Renal cortical epithelial cell (primary cell): ENCODE measurements around the gene IL22. TPM values are rescaled to one million over a fixed set of nuclear protein-coding genes. Genes with fewer than 3 reads are reported as not detected.
A peak's percentile ranks its signal among the peaks of the same experiment; 100 is the strongest.

Experiments used
- DNase-seq: peaks from one replicate; pipeline ENCODE4 v3.0.0-alpha.2; 2011; ENCODE audit warnings: low read depth
- total RNA-seq: library from RNA; depleted of rRNA; stranded (reverse); fragments of >200 nt; gene quantifications from 2 replicates; pipeline ENCODE4 v1.2.3, GENCODE V29; 2014

Gene IL22
- total RNA-seq, 1 donor from 2014 or later = not detected

DNA sequence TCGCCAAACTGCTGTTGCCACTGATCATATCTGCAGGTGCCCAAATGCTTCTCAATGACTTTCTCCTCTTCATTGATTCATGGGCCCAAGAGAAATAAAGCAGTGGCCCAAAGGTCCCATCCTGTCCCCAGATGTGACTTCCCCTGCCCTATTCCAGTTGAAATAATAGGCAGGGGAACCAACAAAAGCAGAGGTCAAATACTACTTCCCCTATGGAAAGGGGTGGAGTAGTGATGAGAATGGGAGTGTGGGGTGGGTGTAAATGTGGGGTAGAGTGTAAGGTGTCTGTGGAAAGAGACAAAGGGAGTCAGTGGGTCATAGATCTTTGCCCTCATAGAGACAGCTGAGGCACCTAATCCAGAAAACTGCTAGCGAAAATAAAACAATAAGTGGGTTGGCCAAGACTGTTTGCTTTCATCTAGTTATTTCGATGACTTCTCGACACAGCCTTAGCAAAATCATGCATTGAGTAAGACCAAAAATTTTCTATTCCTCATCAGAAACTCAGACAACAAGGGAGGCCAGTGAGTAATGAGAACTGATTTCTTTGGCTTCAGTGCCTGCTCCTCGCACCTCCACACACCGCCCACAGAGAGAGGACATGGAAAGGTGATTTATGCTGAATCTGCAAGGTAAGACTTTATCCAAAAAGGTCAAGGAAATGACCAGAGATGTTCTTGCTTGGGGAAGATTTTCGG, 10.9 kb upstream of the IL22 start:
- DNase-seq = no peak

DNA sequence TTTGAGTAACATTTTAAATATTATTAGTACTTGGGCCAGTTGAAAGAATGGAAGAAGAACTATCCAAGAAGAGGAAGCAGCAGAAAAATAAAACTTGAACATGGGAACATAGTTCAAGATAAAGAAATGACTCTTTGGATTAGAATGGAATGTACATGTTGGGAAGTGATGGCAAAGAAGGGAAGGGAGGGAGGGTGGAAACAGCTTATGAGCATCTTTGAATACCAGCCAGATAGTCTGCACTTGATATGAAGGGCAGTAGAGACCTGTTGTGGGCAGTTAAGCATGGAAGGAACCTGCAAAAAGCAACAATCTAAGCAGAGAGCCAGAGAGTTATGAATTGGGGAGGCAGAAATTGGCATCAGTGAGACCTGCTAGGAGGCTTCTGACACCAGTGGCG, 10.0 kb upstream of the IL22 start:
- no peak for DNase-seq

DNA sequence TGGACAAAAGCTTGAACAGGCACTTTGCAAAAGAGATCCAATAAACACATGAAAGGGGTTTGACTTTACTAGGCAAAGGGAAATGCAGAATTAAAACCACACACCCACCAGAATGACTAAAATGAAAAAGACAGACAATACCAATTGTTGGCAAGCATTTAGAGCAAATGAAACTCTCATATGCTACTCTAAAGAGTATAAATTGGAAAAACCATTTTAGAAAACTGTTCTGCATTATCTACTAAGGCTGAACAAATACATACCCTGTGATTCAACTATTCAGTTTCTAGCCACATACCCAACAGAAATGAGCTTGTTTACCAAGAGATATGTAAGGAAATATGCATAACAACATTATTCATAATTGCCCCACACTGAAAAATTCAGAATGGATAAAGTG, 8.5 kb upstream of the IL22 start:
- no peak for DNase-seq

DNA sequence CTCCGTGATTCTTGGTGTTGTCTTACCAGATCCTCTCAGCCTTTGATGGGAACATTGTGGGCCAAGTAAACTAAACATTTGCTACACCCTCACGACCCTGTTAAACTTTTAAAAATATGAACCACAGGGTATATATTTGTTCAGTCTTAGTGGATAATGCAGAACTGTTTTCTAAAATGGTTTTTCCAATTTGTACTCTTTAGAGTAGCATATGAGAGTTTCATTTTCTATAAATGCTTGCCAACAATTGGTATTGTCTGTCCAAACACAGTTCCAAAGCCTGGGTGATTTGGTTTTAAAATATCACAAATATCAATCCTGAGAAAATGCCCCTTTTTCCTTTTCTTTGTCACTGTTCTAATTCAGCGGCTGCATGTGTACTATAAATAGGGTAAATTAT, 6.7 kb upstream of the IL22 start:
- DNase-seq = no peak

DNA sequence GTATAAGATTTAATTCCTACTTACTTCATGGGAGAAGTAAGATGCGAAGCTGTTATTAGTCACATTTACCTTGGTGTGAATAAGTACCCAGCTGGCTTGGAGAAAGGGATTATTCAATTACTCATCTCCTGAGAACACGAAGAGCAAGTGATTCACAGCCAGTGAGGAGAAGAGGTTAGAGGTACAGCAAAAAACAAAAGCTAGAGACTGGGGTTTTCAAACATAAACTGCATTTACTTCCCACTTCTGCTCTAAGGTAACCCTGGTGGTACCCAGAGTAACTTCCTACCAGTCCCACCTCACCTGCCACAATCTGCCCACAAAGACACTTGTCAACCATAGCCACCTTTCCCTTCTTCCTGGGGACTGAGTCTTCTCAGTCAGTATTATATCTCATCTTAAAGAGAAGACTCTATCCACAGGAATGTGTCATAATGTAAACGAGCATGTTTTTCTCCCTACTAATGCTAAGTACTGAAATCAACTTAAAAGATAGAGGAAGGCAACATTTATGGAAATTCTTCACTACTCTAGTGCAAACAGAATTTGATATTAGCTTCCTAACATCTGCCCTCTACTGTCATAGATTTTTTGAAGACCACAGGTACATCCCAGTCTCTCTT, 6.0 kb upstream of the IL22 start:
- DNase-seq = peak; percentile 93

DNA sequence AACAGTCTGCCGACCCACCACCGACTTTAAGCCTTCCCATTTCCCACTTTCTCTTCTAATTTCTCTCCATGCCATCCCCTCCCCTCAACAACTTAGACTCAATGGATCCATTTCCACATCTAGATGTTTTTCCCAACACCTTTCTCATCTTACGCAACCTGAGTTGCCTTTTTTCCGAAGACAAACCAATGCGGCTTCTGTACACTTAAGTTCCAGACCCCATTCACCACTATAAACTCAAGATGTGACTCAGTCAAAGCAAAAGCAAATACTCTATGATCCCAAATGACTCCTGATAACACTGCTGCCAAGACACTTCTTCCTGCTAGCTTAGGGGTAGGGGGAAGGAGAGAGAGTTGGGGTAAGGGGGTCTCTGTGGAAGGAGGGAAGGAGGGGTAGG, 1.3 kb downstream of the IL22 start:
- DNase-seq = no peak

DNA sequence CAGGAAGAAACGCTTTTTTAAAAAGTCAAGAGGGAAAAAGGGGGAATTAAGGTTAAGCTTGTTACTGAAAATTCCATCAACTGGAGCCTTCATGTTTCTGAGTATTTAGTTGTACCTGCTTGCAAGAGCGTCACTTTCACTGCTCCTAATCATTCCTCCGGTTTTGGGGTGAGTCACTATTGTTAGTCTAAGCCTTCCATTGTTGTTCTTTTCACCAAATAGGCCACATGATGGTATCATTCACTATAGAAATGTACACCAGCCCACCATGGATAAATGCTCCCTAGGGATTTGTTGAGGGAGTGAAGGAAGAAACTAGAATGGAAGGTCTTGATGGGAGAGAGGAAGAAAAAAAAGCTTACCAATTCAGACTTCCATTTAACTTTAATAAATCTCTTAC, 3.0 kb downstream of the IL22 start:
- no peak for DNase-seq

DNA sequence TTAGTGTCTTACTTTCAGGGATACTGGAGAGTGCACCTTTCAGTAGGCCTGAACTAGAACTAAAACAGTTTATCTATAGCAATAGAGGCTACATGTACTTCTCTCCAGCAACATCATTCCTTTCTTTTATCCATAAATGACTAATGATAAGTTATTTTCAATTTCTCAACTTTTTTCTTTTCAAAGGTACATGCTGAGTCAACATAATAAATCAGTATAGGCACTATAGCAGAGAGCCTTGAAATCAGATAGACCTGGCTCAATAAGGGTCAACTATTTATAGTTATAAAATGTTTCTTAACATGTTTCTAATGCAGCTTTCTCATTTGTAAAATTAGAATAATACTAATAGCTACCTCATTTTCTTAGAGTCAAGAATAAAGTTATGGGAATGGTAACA, 5.6 kb downstream of the IL22 start:
- DNase-seq = no peak

DNA sequence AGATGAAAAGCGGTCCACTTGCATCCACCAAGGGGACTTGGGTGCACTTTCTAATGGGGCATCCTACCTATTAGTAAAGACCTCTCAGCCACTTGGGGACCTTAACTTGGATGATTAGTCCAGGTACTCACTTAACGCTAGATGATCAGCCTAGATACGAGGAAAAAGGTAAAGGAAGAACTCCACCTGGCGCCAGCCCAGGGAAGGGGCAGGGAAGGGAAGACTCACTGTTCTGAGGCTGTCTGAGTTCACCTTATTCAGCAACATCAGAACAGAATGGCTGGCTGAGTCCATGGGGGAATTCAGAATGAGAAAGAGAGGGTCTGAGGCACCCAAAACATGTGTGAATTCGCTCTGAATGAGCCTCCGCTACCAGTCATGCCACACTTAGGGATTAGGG, 7.1 kb downstream of the IL22 start:
- DNase-seq = no peak

DNA sequence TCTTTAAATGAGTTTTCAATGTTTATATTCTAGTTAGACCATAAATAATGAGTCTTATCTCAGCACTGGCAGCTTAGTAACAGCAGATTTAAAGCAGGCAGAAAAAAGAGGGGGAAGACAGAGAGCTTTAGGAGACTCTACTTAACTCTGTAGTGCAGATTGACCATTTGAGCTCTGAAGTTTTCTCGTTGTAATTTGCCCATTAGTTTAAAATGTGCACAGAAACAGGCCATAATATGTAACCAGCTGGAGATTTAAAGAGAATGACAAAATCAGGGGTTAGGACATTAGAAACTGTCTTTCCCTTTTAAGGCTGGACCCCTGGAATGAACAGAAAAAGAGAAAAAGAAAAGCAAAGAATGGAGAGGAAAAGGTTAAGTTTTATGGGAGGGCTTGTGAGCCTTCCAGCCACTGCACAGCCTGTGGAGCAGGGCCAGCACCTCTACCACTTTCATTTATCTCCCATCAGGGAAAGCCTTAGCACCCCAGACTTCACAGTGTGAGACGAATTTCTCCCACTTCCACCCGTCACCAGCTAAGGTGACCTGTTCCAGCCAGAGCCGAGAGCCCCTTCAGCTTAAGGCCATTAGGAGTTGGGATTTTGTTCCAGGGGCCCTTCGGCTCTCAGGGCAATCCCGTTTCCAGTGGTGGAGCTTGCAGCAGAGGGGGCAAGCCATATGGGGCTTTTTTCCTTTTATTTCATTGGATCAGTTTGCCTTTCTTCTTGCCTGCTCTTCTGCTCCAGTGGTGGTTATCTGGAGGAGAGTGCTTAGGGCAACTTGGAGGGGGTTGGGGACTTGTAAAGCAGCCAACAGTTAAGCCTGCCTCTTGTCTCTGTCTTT, 8.0 kb downstream of the IL22 start:
- DNase-seq = no peak

DNA sequence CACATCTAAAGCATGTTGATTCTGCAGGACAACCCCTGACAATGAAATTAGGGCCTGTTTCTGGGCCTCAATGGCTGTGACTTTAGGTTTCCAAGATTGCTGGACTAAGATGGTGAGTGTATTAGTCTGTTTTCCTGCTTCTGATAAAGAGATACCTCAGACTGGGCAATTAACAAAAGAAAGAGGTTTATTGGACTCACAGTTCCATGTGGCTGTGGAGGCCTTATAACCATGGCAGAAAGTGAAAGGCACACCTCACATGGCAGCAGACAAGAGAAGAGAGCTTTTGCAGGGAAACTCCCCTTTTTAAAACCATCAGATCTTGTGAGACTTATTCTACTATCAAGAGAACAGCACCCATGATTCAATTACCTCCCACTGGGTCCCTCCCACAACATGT, 10.6 kb downstream of the IL22 start:
- DNase-seq = no peak

DNA sequence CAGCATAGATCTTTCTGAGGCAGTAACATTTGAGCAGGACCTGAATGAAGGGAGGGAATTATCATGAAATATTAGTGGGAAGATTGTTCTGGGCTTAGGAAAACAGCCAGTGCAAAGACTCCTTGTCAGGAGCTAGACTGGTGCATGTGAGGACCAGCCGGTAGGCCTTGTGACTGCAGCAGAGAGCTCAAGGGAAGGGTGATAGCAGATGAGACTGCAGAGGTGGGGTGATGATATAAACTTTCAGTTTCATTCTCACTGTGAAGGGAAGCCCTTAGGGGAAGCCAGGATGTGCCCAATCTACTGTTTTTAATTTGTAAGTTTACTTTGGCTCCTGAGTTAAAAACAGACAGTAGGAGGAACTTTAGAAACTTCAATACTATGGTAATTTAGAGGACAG, 12.4 kb downstream of the IL22 start:
- DNase-seq = no peak

DNA sequence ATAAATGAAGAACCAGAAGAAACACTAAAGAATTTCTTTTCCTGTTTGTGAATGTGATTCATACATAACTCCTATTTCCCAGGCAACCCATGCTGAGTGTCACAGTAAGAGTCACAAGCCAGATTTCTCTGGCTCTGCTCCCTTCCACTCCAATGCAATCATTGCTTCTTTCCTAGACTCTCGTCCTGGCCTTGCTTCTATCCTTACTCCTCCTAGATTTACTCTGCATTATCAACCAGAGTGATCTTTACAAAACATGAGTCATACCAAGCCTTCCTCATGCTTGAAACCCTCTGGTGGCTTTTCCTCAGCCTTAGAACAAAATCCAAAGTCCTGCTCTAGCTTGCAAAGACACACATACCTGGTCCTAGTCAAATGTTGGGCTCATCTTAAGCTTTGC, 13.3 kb downstream of the IL22 start:
- DNase-seq = peak; percentile 43

DNA sequence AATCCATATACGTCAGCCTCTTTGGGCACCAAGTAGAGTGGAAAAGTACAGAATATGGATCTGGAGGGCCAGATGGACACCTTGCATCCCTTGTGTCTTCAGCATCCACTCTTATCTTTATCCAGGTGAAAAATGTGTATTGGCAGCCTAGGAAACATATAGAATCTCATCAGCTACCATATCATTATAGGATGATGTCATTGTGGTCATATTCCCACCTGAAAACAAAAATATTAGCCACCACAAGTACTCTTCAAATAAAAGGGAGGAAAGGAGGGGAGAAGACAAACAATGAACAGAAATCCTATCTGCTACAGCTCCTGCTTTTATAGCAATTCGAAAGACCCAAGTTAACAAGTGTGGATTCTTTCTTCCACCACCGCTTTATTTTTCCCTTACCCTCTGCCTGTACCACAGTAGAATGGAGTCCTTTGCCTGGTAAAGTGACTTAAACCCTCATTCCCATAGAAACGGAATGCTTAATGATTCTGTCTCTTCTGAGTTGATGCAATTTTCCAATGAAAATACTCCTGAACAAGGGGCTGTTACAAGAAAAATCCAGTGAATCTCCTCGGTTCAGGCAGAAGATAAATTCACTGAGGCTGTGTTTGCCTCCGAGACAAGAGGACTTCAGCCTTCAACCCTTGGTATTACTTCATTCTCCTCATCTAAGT, 14.0 kb downstream of the IL22 start:
- DNase-seq = no peak

DNA sequence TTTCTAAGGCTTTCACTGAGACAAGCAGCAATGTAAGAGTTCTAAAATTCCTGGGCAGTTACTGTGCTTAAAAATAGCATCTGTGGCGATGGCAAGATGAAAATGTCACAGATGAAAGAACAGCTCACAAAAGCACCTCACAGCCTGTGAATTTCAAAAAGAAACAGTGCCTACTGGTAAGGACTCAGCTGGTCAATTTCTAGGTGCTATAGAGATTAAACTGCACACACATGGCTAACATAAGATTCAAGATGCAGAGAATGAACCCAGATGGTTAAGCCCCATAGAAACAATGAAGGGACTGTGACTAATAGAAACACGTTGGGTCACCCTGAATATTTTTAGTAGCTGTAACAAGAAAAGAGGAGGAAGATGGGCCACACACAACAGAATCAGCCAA, 15.8 kb downstream of the IL22 start:
- no peak for DNase-seq

DNA sequence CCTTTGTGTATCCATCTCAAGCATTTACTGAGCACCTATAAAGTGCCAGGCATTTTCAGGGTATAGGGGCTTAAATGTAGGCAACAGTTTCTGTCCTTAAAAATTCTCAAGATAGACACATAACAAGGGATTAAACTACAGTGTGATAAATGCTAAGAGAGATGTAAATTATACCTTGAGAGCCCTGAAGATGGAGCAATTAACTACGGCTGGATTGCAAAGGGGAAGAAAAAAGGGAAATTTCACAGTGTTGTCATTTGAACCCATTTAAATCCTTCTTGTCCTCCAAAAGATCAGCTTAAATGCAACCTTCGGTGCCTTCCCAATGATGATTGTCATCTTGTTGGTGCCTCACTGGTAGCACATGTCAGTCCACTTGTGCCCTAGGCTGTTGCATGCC, 16.3 kb downstream of the IL22 start:
- no peak for DNase-seq

DNA sequence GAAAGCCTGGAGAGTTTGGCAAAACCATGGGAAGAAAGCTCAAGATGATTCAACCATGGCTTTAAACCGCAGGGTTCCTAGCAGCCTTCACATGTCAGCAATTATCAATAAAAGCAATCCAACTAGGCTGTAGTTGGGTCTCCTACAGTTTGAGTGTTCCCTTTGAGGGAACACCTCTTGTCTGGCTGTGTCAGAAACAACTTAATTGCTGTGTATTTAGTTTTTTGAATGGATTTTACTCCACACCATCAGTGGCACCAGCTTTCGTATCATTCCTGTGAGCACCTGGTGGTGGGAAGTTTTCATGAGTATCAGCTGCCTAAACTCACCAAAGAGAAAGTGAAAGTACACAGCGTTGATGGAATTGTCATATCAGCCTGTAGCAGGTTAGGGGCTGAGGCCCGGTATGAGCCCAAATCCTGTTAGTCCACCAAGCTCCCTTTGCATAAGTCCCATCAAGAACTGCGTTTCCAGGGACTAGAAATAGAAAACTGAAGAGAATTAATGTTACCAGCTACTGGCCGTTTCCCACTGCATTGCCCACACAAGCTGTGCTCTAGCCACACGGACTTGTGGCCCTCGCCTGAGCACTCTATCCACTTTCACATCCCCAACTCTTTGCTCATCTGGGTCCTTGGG, 16.9 kb downstream of the IL22 start:
- peak; percentile 20 for DNase-seq

DNA sequence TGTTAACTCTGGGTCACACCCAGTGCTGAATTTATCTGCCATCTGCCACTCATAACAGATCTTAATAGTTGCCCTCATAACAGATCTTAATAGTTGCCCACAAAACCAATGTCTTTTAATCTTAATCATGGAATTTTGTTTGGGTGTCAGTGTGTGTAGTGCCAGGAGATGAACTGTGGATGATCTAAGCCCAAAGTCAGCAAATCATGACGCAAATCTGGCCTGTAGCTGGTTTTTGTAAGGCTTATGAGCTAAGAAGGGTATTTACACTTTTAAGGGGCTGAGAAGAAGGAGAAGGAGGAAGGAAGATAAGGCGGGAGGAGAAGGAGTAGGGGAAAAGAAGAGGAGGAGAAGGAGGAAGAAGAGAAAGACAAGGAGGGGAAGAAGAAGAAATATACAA, 17.8 kb downstream of the IL22 start:
- DNase-seq = no peak

DNA sequence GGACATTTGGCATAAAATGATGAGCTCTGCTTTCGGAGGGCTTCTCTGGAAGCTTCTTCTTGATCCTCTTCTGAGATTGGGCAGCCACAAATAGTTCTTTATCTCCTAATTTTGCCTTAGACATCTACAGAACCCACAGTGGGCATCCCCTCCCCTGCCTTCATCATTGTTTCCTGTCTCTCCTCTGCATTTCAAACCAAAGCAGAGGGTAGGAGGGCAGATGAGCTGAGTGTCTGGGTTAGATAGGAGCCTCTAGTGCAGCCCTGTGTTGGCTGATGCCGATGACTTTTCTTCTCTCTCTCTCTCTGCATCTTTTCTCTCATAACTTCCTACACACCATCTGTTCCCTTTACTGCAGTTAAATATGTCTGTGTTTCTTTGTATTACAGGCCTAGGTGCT, 19.3 kb downstream of the IL22 start:
- no peak for DNase-seq

DNA sequence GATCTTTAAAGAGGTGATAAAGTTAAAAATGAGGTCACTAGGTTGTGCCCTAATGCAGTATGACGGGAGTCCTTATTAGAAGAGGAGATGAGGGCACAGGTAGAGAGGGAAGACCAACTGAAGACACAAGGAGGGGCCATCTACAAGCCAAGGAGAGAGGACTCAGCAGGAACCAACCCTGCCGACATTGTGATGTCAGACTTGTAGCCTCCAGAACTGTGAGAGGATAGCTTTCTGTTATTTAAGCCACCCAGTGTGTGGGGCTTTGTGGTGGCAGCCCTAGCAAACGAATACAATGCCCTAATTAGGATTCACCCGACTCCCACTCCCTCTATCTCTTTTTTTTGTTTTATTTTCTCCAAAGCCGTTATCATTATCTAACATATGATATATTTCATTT, 19.9 kb downstream of the IL22 start:
- DNase-seq = no peak

DNA sequence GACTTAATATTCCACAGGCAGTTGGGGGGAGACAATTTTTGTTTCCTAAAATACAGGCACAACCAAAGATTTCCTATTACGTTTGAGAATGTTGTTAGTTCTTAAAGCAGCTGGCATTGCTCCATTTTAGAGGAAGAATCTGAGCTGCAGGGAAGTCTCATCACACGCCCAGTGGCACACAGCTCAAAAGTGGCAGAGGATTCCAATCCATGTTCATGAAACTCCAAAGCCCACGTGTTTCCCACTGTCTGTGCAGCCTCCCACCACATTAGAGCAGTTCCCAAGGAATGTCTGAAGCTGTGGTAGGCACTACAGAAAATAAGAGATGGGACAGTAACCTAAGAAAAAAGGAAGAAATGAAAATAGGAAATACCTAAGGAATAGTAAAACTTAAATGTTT, 21.7 kb downstream of the IL22 start:
- no peak for DNase-seq

DNA sequence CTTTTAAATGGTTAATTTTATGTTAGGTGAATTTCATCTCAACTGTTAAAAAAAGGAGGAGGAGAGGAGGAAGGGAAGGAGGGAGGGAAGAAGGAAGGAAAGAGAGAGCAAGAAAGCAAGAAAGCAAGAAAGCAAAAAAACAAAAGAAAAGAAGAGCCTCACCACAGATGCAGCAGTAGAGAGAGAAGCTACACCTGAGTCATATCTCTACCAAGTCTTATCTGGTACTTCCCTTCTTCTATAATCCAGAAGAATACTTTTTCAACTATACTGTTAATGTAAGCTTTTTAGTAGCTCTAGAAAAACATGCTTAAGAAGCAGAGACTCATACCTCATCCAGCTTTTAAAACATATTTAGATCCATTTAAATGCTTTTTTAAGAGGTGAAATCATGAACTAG, 22.2 kb downstream of the IL22 start:
- no peak for DNase-seq
